ENCODE results near the gene ZSWIM4.

DNA sequence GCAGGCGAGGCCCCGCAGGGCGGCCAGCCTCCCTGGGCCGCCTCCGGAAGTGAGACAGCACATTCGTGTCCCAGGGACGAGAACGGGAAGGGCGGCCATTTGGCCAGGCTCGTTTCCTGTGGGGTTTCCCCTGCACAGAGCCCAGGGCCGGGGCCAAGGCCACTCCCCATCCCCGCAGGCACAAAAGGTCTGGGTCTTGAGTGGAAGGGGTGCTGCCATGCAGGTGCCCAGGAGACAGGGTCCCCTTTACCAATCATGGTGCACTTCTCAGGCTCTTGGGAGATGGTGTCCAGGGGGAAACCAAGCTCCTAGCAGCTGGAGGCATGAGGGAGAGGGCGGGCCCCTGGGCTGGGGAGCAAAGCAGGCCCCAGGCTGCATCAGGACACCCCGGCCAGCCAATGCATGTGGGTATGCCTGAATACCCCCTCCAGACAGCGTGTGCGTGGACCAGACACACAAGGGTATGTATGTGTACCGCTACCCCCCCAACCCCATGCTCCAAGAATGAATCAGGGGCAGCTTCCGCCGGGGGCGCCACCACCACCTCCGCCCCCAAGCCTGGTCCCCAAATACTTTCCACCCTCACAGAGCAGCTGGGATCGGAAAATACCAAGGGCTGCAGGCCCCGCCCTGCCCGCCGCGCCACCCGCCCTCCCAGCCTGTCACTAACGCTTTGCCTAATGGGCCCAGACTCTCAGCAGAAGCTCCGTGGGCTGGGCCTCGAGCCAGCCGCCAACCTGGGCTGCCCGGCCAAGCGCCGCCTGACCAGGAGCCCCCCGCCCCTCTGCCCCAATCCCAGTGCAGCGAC lies 44.1 kb downstream of the ZSWIM4 start:
- peak; percentile 56 for TF ChIP-seq POLR2A (IDR thresholded peaks at IDR 0.05)
- TF ChIP-seq, protein P1, sequence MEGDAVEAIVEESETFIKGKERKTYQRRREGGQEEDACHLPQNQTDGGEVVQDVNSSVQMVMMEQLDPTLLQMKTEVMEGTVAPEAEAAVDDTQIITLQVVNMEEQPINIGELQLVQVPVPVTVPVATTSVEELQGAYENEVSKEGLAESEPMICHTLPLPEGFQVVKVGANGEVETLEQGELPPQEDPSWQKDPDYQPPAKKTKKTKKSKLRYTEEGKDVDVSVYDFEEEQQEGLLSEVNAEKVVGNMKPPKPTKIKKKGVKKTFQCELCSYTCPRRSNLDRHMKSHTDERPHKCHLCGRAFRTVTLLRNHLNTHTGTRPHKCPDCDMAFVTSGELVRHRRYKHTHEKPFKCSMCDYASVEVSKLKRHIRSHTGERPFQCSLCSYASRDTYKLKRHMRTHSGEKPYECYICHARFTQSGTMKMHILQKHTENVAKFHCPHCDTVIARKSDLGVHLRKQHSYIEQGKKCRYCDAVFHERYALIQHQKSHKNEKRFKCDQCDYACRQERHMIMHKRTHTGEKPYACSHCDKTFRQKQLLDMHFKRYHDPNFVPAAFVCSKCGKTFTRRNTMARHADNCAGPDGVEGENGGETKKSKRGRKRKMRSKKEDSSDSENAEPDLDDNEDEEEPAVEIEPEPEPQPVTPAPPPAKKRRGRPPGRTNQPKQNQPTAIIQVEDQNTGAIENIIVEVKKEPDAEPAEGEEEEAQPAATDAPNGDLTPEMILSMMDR (IDR thresholded peaks at IDR 0.05): peak in 1 of 4 experiments; percentile 6
- TF ChIP-seq POLR2AphosphoS5 (IDR thresholded peaks at IDR 0.05): peak; percentile 82

Data from prostate gland (tissue), 2 donors.